ENCODE measurements around the gene RTN4.

GRCh38 chr2:54945391-54946219 lies 104.6 kb downstream of the RTN4 start:
- TF ChIP-seq, protein P1, sequence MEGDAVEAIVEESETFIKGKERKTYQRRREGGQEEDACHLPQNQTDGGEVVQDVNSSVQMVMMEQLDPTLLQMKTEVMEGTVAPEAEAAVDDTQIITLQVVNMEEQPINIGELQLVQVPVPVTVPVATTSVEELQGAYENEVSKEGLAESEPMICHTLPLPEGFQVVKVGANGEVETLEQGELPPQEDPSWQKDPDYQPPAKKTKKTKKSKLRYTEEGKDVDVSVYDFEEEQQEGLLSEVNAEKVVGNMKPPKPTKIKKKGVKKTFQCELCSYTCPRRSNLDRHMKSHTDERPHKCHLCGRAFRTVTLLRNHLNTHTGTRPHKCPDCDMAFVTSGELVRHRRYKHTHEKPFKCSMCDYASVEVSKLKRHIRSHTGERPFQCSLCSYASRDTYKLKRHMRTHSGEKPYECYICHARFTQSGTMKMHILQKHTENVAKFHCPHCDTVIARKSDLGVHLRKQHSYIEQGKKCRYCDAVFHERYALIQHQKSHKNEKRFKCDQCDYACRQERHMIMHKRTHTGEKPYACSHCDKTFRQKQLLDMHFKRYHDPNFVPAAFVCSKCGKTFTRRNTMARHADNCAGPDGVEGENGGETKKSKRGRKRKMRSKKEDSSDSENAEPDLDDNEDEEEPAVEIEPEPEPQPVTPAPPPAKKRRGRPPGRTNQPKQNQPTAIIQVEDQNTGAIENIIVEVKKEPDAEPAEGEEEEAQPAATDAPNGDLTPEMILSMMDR (IDR thresholded peaks at IDR 0.05), result peak in 1 of 3 experiments; percentile 9
- peak; percentile 40 to 86 for TF ChIP-seq POLR2AphosphoS5 (IDR thresholded peaks at IDR 0.05; ENCODE audit: insufficient read depth in 1 of 2, low read depth in 1 of 2)
